OCI-LY7 (cell line): Measurements from ENCODE around the gene CCDC51. TPM values are rescaled to one million over a fixed set of nuclear protein-coding genes. Genes with fewer than 3 reads are reported as not detected.
A peak's percentile ranks its signal among the peaks of the same experiment; 100 is the strongest.

Experiments used
- BruUV-seq: library from RNA; stranded (reverse); fragments of 400-500 nt; replicated peaks from 2 replicates; lab custom pipeline; 2021; lab: Mats Ljungman, UMichigan
- CTCF ChIA-PET: fragments of 300-600 bp; sonication (Branson Sonifier 250); formaldehyde crosslinking; loops from one replicate; lab custom pipeline; 2022; ENCODE audit warnings: antibody characterized with exemption; ENCODE audit not compliant: unreplicated experiment; lab: Charles Lee
- POLR2A ChIA-PET: fragments of 300-600 bp; sonication (Branson Sonifier 250); formaldehyde crosslinking; loops from one replicate; lab custom pipeline; 2022; ENCODE audit warnings: antibody characterized with exemption; lab: Charles Lee
- DNase-seq: peaks from one replicate; pipeline ENCODE4 v3.0.0-alpha.2; 2015; ENCODE audit warnings: low spot score
- H2AFZ ChIP-seq: fragments of 200-600 bp; sonication (generic), shearing (Covaris generic); 2 replicates; pipeline ENCODE4 v1.6.1; 2014; ENCODE audit warnings: mild to moderate bottlenecking, antibody characterized with exemption, low read length, moderate library complexity
- H3K27ac ChIP-seq: fragments of 200-600 bp; sonication (generic); 2 replicates; pipeline ENCODE4 v1.5.1; 2014; ENCODE audit warnings: mixed run types, low read depth, mild to moderate bottlenecking, moderate library complexity, low read length, inconsistent platforms; ENCODE audit not compliant: poor library complexity, severe bottlenecking
- H3K36me3 ChIP-seq: fragments of 200-600 bp; sonication (generic); 2 replicates; pipeline ENCODE4 v1.6.1; 2014; ENCODE audit warnings: mild to moderate bottlenecking, antibody characterized with exemption, low read length, moderate library complexity, mixed read lengths; ENCODE audit not compliant: insufficient read depth
- H3K4me1 ChIP-seq: fragments of 200-600 bp; sonication (generic); 2 replicates; pipeline ENCODE4 v1.5.1; 2014; ENCODE audit warnings: mild to moderate bottlenecking, low read length; ENCODE audit not compliant: insufficient read depth, poor library complexity, severe bottlenecking
- H3K4me2 ChIP-seq: fragments of 200-600 bp; sonication (generic); 2 replicates; pipeline ENCODE4 v1.6.1; 2014; ENCODE audit warnings: mild to moderate bottlenecking, low read length
- H3K4me3 ChIP-seq: fragments of 200-600 bp; sonication (generic); 2 replicates; pipeline ENCODE4 v1.5.1; 2014; ENCODE audit warnings: mild to moderate bottlenecking, low read depth, low read length; ENCODE audit not compliant: poor library complexity, severe bottlenecking
- H3K79me2 ChIP-seq: fragments of 200-600 bp; sonication (generic); 2 replicates; pipeline ENCODE4 v1.6.1; 2016; ENCODE audit warnings: low read depth, mild to moderate bottlenecking, low read length, moderate library complexity, mixed read lengths; ENCODE audit not compliant: insufficient read depth
- H3K9me2 ChIP-seq: fragments of 200-600 bp; sonication (generic); 2 replicates; pipeline ENCODE4 v1.6.1; 2016; ENCODE audit warnings: mild to moderate bottlenecking, low read length, mixed read lengths; ENCODE audit not compliant: insufficient read depth
- H3K9me3 ChIP-seq: fragments of 200-600 bp; sonication (generic); 2 replicates; pipeline ENCODE4 v1.6.1; 2014; ENCODE audit warnings: mild to moderate bottlenecking, mixed run types, low read length, mixed read lengths
- H4K20me1 ChIP-seq: fragments of 200-600 bp; sonication (generic); 2 replicates; pipeline ENCODE4 v1.6.1; 2014; ENCODE audit warnings: mild to moderate bottlenecking, antibody characterized with exemption, low read length, moderate library complexity, mixed read lengths; ENCODE audit not compliant: insufficient read depth
- EZH2phosphoT487 ChIP-seq: fragments of 200-600 bp; sonication (generic); IDR thresholded peaks from 2 replicates; pipeline ENCODE4 v1.6.1; 2018; ENCODE audit warnings: low read depth, borderline replicate concordance, mild to moderate bottlenecking, mixed run types, antibody characterized with exemption, low read length, moderate library complexity, mixed read lengths
- intact Hi-C: fragments of 100-400 bp; cut with micrococcal nuclease; formaldehyde crosslinking; loops from one replicate; pipeline ENCODE4 v1.10.0; 2022; ENCODE audit not compliant: unreplicated experiment
- total RNA-seq, 2 experiments: library from RNA; depleted of rRNA in 1 of 2; stranded (reverse); fragments of >200 nt in 1 of 2; shearing (Covaris generic) in 1 of 2; gene quantifications; 2 replicates each; pipeline ENCODE4 v1.2.3, GENCODE V29; 2014 to 2022
- TF ChIP-seq, protein P1 (sequence below): fragments of 200-600 bp; sonication (generic); conservative IDR thresholded peaks from 2 replicates; pipeline ENCODE4 v1.5.1; 2014; ENCODE audit warnings: mild to moderate bottlenecking, antibody characterized with exemption, low read length, moderate library complexity, mixed read lengths

CCDC51 gene
- total RNA-seq, 2 experiments from 2014 or later: 23.0 to 24.9 TPM

DNA sequence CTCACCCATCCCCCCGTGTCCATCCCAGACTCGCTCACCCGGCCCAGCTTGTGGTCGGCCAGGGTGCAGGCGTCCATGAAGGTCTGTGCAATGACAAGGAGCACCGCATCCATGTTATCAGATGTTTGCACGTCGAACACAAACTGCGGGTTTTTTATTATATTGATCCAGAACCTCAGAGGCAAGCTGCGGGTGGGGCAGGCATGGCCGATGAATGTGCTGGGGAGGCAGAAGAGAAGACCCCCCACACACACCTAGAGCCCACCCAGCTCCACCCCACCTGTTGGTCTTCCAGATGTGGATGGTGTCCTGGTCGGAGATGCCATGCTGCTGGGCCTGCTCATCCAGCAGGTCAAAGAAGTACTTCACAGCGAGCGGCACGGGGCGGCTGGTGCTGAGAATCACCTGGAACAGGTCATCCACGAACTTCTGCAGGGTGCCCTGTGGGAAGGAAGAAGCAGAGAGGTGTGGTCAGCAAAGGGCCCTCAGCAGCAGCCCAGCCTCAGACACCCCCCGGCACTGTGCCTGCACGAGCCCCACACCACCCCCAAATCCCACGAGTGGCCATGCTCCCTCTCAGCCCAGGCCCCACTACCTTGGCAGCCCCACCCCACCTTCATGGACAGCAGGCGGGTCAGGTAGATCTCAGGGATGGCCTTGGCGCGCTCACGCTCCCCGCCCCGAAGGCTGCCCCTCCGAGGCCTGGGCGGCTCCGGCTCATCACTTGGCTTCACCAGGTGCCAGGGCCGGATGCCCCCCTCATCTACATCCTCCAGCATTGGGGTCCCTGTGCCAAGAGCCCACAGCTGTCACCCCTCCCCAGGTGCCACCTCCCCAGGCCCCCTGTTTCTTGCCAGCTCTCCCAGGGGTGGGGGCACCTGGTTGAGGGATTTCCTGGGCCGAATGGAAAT, 30.4 kb downstream of the CCDC51 start:
- H3K4me3 ChIP-seq: no peak overlapping the region
- POLR2A ChIA-PET: no interaction called here
- no TSS peak for BruUV-seq

DNA sequence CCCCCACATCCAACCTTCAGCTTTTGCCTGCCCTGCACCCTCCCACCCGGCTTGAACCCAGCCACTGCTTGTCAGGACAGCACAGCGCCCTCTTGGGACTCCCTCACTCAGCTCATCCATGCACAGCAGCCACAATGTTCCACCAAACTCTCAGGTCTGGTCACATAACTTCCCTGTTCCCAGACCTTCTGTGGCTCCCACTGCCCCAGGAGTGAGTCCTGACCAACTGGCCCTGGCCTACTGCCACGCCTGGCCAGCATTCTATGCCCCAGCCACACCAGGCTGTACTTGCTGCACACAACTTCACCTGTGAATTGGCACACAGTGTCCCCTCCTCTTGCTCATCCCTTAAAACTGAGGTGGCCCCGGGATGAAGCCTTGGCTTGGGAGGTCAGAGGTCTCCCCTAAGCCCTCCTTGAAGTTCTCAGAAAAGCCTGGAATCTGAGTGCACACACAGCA, 31.1 kb downstream of the CCDC51 start:
- Histone ChIP-seq H3K4me2 (no peak overlapping the region), H3K4me1 (peaks cover 6% of the 10 kb centered on the region), H3K79me2 (no peaks in the 10 kb centered on the region), H3K9me3 (no peaks in the 10 kb centered on the region), H3K27ac (no peak overlapping the region), H3K4me3 (no peak overlapping the region), H2AFZ (no peak overlapping the region), H4K20me1 (no peaks in the 10 kb centered on the region), H3K9me2 (no peaks in the 10 kb centered on the region), H3K36me3 (no peaks in the 10 kb centered on the region)
- no TSS peak for BruUV-seq
- intact Hi-C loops: loop anchor here (10.0 kb wide), 1 partner anchor 226 kb away; the partner anchor contains the start of gene SLC26A6
- ChIA-PET POLR2A (no interaction called here), CTCF (no interaction called here)
- TF ChIP-seq, protein P1, sequence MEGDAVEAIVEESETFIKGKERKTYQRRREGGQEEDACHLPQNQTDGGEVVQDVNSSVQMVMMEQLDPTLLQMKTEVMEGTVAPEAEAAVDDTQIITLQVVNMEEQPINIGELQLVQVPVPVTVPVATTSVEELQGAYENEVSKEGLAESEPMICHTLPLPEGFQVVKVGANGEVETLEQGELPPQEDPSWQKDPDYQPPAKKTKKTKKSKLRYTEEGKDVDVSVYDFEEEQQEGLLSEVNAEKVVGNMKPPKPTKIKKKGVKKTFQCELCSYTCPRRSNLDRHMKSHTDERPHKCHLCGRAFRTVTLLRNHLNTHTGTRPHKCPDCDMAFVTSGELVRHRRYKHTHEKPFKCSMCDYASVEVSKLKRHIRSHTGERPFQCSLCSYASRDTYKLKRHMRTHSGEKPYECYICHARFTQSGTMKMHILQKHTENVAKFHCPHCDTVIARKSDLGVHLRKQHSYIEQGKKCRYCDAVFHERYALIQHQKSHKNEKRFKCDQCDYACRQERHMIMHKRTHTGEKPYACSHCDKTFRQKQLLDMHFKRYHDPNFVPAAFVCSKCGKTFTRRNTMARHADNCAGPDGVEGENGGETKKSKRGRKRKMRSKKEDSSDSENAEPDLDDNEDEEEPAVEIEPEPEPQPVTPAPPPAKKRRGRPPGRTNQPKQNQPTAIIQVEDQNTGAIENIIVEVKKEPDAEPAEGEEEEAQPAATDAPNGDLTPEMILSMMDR: peak; percentile 60
- no peak for TF ChIP-seq EZH2phosphoT487
- DNase-seq: no peak

More for the DNA sequence above, 30.4 kb downstream of the CCDC51 start:
- TF ChIP-seq EZH2phosphoT487: no peak
- TF ChIP-seq, protein P1: no peak
- no peaks in the 10 kb centered on the region for H3K9me2 ChIP-seq
- peaks cover 6% of the 10 kb centered on the region for H3K4me1 ChIP-seq
- H3K36me3 ChIP-seq: no peaks in the 10 kb centered on the region
- intact Hi-C loops: loop anchor here (10.0 kb wide), 1 partner anchor 225 kb away; the partner anchor contains the start of gene SLC26A6
- H3K9me3 ChIP-seq: no peaks in the 10 kb centered on the region
- no peaks in the 10 kb centered on the region for H3K79me2 ChIP-seq
- CTCF ChIA-PET: no interaction called here
- no peak overlapping the region for H2AFZ ChIP-seq
- H3K4me2 ChIP-seq: no peak overlapping the region
- H4K20me1 ChIP-seq: no peaks in the 10 kb centered on the region
- no peak for DNase-seq
- H3K27ac ChIP-seq: no peak overlapping the region
